Fibroblast of villous mesenchyme (primary cell): ENCODE data around the gene ZBTB7A. TPM values are rescaled to one million over a fixed set of nuclear protein-coding genes. Genes with fewer than 3 reads are reported as not detected.
A peak's percentile ranks its signal among the peaks of the same experiment; 100 is the strongest.

Experiments
- DNase-seq: peaks from one replicate; pipeline ENCODE4 v3.0.0-alpha.2; 2010; ENCODE audit warnings: low read depth
- H3K4me3 ChIP-seq: 2 replicates; pipeline ENCODE4 v1.5.1; 2011; ENCODE audit warnings: low read depth, mild to moderate bottlenecking, low read length
- CTCF ChIP-seq: IDR thresholded peaks from 2 replicates; pipeline ENCODE4 v1.5.1; 2012; ENCODE audit warnings: low read depth, mild to moderate bottlenecking, low read length; ENCODE audit not compliant: insufficient read depth
- total RNA-seq: library from RNA; depleted of rRNA; stranded (reverse); fragments of >200 nt; gene quantifications from 2 replicates; pipeline ENCODE4 v1.2.3, GENCODE V29; 2012

ZBTB7A gene
- 30.9 and 31.5 TPM in 2 replicates for total RNA-seq

- DNase-seq: peak; percentile 84
- no peak for TF ChIP-seq CTCF
- peak within 1 kb of the TSS; percentile 84 for H3K4me3 ChIP-seq
Measured at GRCh38 chr19:4066682-4067395, at the start of gene ZBTB7A. Gene ZBTB7A (minus strand): TSS chr19:4066899. CDS start chr19:4055232, 11,667 bp downstream.

- no peak overlapping the region for H3K4me3 ChIP-seq
- no peak for TF ChIP-seq CTCF
- no peak for DNase-seq
Measured at GRCh38 chr19:4115818-4116385, 49.2 kb upstream of the ZBTB7A start.

GRCh38 chr19:4115050-4115817 lies 48.5 kb upstream of the ZBTB7A start:
- no peak overlapping the region for H3K4me3 ChIP-seq
- DNase-seq: no peak
- TF ChIP-seq CTCF: no peak

GRCh38 chr19:4114181-4114580 lies 47.5 kb upstream of the ZBTB7A start:
- H3K4me3 ChIP-seq: no peak overlapping the region
- TF ChIP-seq CTCF: no peak
- DNase-seq: no peak

- DNase-seq: no peak
- no peak overlapping the region for H3K4me3 ChIP-seq
- TF ChIP-seq CTCF: no peak
Measured at GRCh38 chr19:4113398-4114088, 46.8 kb upstream of the ZBTB7A start.

- no peak for TF ChIP-seq CTCF
- DNase-seq: no peak
- H3K4me3 ChIP-seq: no peak overlapping the region
Measured at GRCh38 chr19:4112367-4112766, 45.7 kb upstream of the ZBTB7A start.
